Vagina (tissue), 2 donors: ENCODE results near the gene ZNF784. TPM values are rescaled to one million over a fixed set of nuclear protein-coding genes. Genes with fewer than 3 reads are reported as not detected.

ENCODE experiments used
- DNase-seq, 2 donors: peaks; one replicate each; pipeline ENCODE4 v3.0.0-alpha.2; 2017; ENCODE audit errors: extremely low spot score in 2 of 2
- H3K27ac ChIP-seq: fragments of 200-600 bp; sonication (generic); one replicate; pipeline ENCODE4 v1.5.1; 2019
- H3K27me3 ChIP-seq: fragments of 200-600 bp; sonication (generic); one replicate; pipeline ENCODE4 v1.5.1; 2019
- H3K36me3 ChIP-seq, 2 donors: fragments of 200-600 bp; sonication (generic); one replicate each; pipeline ENCODE4 v1.5.1; 2017 to 2019
- H3K4me1 ChIP-seq: fragments of 200-600 bp; sonication (generic); one replicate; pipeline ENCODE4 v1.5.1; 2019
- H3K4me3 ChIP-seq, 2 donors: fragments of 200-600 bp; sonication (generic); 1 replicate in 1 of 2; 2 replicates in 1 of 2; pipeline ENCODE4 v1.5.1; 2016 to 2019
- H3K9me3 ChIP-seq: fragments of 200-600 bp; sonication (generic); one replicate; pipeline ENCODE4 v1.5.1; 2019
- POLR2A ChIP-seq, 2 donors: fragments of 450-650 bp; IDR thresholded peaks; one replicate each; pipeline ENCODE4 v1.6.1; 2017; ENCODE audit warnings: antibody characterized with exemption in 2 of 2, mild to moderate bottlenecking in 2 of 2, moderate library complexity in 2 of 2
- POLR2AphosphoS5 ChIP-seq, 2 donors: sonication (generic); formaldehyde crosslinking; IDR thresholded peaks; one replicate each; pipeline ENCODE4 v1.9.0; 2017; ENCODE audit warnings: antibody characterized with exemption in 2 of 2, mild to moderate bottlenecking in 2 of 2, low read depth in 1 of 2; ENCODE audit not compliant: insufficient read depth in 1 of 2
- intact Hi-C: fragments of 100-400 bp; cut with DNase I; formaldehyde crosslinking; loops from one replicate; pipeline ENCODE4 v1.15.1; 2023
- total RNA-seq: library from RNA; depleted of rRNA; stranded (reverse); fragments of >200 nt; gene quantifications from one replicate; pipeline ENCODE4 v1.2.3, GENCODE V29; 2016
- TF ChIP-seq, protein P1 (sequence below), 3 experiments: fragments of 450-650 bp in 2 of 3; fragments of 200-600 bp in 1 of 3; sonication (generic) in 1 of 3; IDR thresholded peaks; one replicate each; pipeline ENCODE4 v1.5.1; 2017 to 2019; ENCODE audit warnings: antibody characterized with exemption in 3 of 3, mild to moderate bottlenecking in 2 of 3, moderate library complexity in 2 of 3

The ZNF784 gene
- total RNA-seq, 1 donor from 2014 or later = 5.2 TPM

DNA sequence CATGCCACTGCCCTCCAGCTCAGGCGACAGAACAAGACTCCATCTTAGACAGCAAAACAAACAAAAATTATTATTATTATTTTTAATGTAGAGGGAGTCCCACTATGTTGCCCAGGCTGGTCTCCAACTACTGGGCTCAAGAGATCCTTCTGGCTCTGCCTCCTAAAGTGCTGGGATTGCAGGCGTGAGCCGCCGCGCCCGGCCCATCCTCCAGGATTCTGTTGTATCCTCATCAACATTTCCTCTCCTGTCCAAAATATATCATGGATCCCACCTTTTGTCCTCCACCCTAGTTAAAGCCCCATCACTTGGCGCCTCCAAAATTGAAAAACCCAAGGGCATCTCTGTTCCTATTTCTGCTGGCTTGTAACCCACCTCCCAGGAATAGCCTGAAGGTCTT is 1.2 kb downstream of the ZNF784 start:
- intact Hi-C loops = no loop called here
- Histone ChIP-seq H3K27me3 (no peaks in the 10 kb centered on the region), H3K27ac (no peak overlapping the region), H3K36me3 (no peaks in the 10 kb centered on the region), H3K4me3 (no peak overlapping the region), H3K9me3 (no peaks in the 10 kb centered on the region), H3K4me1 (peaks cover 14% of the 10 kb centered on the region)
- TF ChIP-seq POLR2AphosphoS5 (IDR thresholded peaks at IDR 0.05; ENCODE audit: insufficient read depth in 1 of 2, low read depth in 1 of 2) = no peak
- TF ChIP-seq POLR2A (IDR thresholded peaks at IDR 0.05) = no peak
- TF ChIP-seq, protein P1, sequence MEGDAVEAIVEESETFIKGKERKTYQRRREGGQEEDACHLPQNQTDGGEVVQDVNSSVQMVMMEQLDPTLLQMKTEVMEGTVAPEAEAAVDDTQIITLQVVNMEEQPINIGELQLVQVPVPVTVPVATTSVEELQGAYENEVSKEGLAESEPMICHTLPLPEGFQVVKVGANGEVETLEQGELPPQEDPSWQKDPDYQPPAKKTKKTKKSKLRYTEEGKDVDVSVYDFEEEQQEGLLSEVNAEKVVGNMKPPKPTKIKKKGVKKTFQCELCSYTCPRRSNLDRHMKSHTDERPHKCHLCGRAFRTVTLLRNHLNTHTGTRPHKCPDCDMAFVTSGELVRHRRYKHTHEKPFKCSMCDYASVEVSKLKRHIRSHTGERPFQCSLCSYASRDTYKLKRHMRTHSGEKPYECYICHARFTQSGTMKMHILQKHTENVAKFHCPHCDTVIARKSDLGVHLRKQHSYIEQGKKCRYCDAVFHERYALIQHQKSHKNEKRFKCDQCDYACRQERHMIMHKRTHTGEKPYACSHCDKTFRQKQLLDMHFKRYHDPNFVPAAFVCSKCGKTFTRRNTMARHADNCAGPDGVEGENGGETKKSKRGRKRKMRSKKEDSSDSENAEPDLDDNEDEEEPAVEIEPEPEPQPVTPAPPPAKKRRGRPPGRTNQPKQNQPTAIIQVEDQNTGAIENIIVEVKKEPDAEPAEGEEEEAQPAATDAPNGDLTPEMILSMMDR (IDR thresholded peaks at IDR 0.05) = no peak
- no peak for DNase-seq

DNA sequence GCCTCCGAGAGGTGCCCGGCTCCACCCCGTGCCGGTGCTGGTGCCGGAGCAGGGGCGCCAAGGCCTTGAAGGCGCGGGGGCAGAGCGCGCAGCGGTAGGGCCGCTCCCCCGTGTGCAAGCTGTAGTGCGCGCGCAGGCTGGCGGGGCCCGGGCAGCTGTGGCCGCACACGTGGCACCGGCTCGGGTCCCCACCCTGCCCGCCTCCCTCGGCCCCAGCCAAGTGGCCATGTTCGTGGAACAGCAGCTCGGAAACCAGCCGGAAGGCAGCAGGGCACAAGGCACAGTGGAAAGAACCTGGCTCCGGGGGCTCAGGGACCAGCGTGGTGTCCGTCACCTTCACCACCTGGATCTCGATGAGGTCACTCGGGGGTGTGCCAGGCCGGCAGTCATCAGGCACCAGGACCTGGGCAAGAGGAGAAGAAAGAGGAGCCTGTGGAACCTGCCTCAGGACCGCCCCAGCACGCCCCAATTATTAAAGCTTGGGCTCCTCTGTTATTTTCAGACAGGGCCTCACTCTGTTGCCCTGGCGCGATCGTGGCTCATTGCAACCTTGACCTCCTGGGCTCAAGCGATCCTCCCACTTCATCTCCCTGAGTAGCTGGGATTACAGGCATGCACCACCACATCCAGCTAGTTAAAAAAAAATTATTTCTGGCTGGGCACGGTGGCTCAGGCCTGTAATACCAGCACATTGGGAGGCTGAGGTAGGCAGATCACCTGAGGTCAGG is 2.0 kb downstream of the ZNF784 start:
- H3K4me3 ChIP-seq = no peak overlapping the region
- TF ChIP-seq POLR2AphosphoS5 (IDR thresholded peaks at IDR 0.05; ENCODE audit: insufficient read depth in 1 of 2, low read depth in 1 of 2) = no peak
- no peak for TF ChIP-seq POLR2A (IDR thresholded peaks at IDR 0.05)
- TF ChIP-seq, protein P1 (IDR thresholded peaks at IDR 0.05) = no peak
- no peaks in the 10 kb centered on the region for H3K9me3 ChIP-seq
- DNase-seq = no peak
- intact Hi-C loops = no loop called here
- H3K4me1 ChIP-seq = peaks cover 14% of the 10 kb centered on the region
- no peak overlapping the region for H3K27ac ChIP-seq
- H3K27me3 ChIP-seq = no peaks in the 10 kb centered on the region
- H3K36me3 ChIP-seq = peaks cover 0 to 2% of the 10 kb centered on the region in 2 donors

DNA sequence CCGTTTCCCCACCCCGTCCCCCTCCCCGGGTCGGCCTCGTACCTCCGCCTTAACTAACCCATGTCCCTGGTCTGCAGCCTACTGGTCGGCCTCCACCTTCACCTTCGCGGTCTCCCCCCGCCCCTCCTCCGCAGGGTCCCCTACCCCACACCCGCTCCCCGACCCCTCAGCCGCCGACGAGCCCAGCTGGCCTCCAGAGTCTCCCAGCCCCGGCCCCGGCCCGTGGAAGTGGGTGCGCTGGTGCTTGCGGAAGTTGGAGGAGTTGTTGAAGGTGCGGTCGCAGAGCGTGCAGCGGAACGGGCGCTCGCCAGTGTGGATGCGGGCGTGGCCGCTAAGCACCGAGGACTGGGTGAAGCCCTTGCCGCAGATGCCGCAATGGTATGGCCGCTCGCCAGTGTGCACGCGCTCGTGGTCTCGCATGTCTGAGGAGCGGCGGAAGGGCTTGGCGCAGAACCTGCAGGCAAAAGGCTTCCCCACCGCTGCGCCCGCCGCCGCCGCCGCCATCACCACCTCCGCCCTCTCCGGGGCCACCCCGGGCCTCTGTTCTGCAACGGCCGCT is 2.6 kb downstream of the ZNF784 start:
- DNase-seq = no peak
- Histone ChIP-seq H3K4me1 (peaks cover 14% of the 10 kb centered on the region), H3K9me3 (no peaks in the 10 kb centered on the region), H3K4me3 (no peak overlapping the region), H3K36me3 (peaks cover 0 to 8% of the 10 kb centered on the region in 2 donors), H3K27me3 (no peaks in the 10 kb centered on the region), H3K27ac (no peak overlapping the region)
- intact Hi-C loops = no loop called here
- TF ChIP-seq, protein P1 (IDR thresholded peaks at IDR 0.05) = no peak
- no peak for TF ChIP-seq POLR2A (IDR thresholded peaks at IDR 0.05)
- no peak for TF ChIP-seq POLR2AphosphoS5 (IDR thresholded peaks at IDR 0.05; ENCODE audit: insufficient read depth in 1 of 2, low read depth in 1 of 2)

DNA sequence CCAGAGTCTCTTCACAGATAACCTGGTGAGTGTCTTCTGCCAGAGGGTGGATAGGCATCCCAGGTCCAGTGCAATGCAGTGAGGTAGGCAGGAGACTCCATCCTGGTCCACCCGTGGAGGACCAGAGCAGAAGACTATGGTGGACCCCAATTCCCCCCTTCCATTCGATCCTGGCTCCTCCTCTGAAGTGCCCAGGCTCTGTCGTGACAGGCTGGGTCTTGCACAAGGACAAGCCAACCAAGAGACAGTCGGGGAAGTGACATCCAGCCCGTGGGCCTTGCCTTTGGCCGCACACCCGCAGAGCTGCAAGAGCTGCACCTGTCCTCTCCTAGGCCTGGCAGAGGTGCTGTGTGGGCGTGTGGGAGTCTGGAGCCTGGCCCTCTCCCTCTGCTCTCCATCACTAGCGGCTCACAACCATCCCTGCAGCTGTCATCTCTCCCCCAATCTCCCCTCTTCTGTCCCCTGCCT is 3.1 kb downstream of the ZNF784 start:
- TF ChIP-seq POLR2AphosphoS5 (IDR thresholded peaks at IDR 0.05; ENCODE audit: insufficient read depth in 1 of 2, low read depth in 1 of 2) (no peak), POLR2A (IDR thresholded peaks at IDR 0.05) (no peak)
- TF ChIP-seq, protein P1 (IDR thresholded peaks at IDR 0.05) = no peak
- H3K27ac ChIP-seq = no peak overlapping the region
- intact Hi-C loops = no loop called here

More for the DNA sequence above, 3.1 kb downstream of the ZNF784 start:
- Histone ChIP-seq H3K36me3 (peaks cover 0 to 13% of the 10 kb centered on the region in 2 donors), H3K27me3 (no peaks in the 10 kb centered on the region), H3K4me1 (peaks cover 14% of the 10 kb centered on the region), H3K9me3 (no peaks in the 10 kb centered on the region), H3K4me3 (no peak overlapping the region)
- DNase-seq = no peak
